OCI-LY7 (cell line): ENCODE data around the gene KCNMA1. TPM values are rescaled to one million over a fixed set of nuclear protein-coding genes. Genes with fewer than 3 reads are reported as not detected.

ENCODE experiments used
- BruUV-seq: library from RNA; stranded (reverse); fragments of 400-500 nt; replicated peaks from 2 replicates; lab custom pipeline; 2021; lab: Mats Ljungman, UMichigan
- CTCF ChIA-PET: fragments of 300-600 bp; sonication (Branson Sonifier 250); formaldehyde crosslinking; loops from one replicate; lab custom pipeline; 2022; ENCODE audit warnings: antibody characterized with exemption; ENCODE audit not compliant: unreplicated experiment; lab: Charles Lee
- POLR2A ChIA-PET: fragments of 300-600 bp; sonication (Branson Sonifier 250); formaldehyde crosslinking; loops from one replicate; lab custom pipeline; 2022; ENCODE audit warnings: antibody characterized with exemption; lab: Charles Lee
- DNase-seq: peaks from one replicate; pipeline ENCODE4 v3.0.0-alpha.2; 2015; ENCODE audit warnings: low spot score
- H2AFZ ChIP-seq: fragments of 200-600 bp; sonication (generic), shearing (Covaris generic); 2 replicates; pipeline ENCODE4 v1.6.1; 2014; ENCODE audit warnings: mild to moderate bottlenecking, antibody characterized with exemption, low read length, moderate library complexity
- H3K27ac ChIP-seq: fragments of 200-600 bp; sonication (generic); 2 replicates; pipeline ENCODE4 v1.5.1; 2014; ENCODE audit warnings: mixed run types, low read depth, mild to moderate bottlenecking, moderate library complexity, low read length, inconsistent platforms; ENCODE audit not compliant: poor library complexity, severe bottlenecking
- H3K36me3 ChIP-seq: fragments of 200-600 bp; sonication (generic); 2 replicates; pipeline ENCODE4 v1.6.1; 2014; ENCODE audit warnings: mild to moderate bottlenecking, antibody characterized with exemption, low read length, moderate library complexity, mixed read lengths; ENCODE audit not compliant: insufficient read depth
- H3K4me1 ChIP-seq: fragments of 200-600 bp; sonication (generic); 2 replicates; pipeline ENCODE4 v1.5.1; 2014; ENCODE audit warnings: mild to moderate bottlenecking, low read length; ENCODE audit not compliant: insufficient read depth, poor library complexity, severe bottlenecking
- H3K4me2 ChIP-seq: fragments of 200-600 bp; sonication (generic); 2 replicates; pipeline ENCODE4 v1.6.1; 2014; ENCODE audit warnings: mild to moderate bottlenecking, low read length
- H3K4me3 ChIP-seq: fragments of 200-600 bp; sonication (generic); 2 replicates; pipeline ENCODE4 v1.5.1; 2014; ENCODE audit warnings: mild to moderate bottlenecking, low read depth, low read length; ENCODE audit not compliant: poor library complexity, severe bottlenecking
- H3K79me2 ChIP-seq: fragments of 200-600 bp; sonication (generic); 2 replicates; pipeline ENCODE4 v1.6.1; 2016; ENCODE audit warnings: low read depth, mild to moderate bottlenecking, low read length, moderate library complexity, mixed read lengths; ENCODE audit not compliant: insufficient read depth
- H3K9me2 ChIP-seq: fragments of 200-600 bp; sonication (generic); 2 replicates; pipeline ENCODE4 v1.6.1; 2016; ENCODE audit warnings: mild to moderate bottlenecking, low read length, mixed read lengths; ENCODE audit not compliant: insufficient read depth
- H3K9me3 ChIP-seq: fragments of 200-600 bp; sonication (generic); 2 replicates; pipeline ENCODE4 v1.6.1; 2014; ENCODE audit warnings: mild to moderate bottlenecking, mixed run types, low read length, mixed read lengths
- H4K20me1 ChIP-seq: fragments of 200-600 bp; sonication (generic); 2 replicates; pipeline ENCODE4 v1.6.1; 2014; ENCODE audit warnings: mild to moderate bottlenecking, antibody characterized with exemption, low read length, moderate library complexity, mixed read lengths; ENCODE audit not compliant: insufficient read depth
- CTCF ChIP-seq: fragments of 200-600 bp; sonication (generic); conservative IDR thresholded peaks from 2 replicates; pipeline ENCODE4 v1.5.1; 2014; ENCODE audit warnings: mild to moderate bottlenecking, antibody characterized with exemption, low read length, moderate library complexity, mixed read lengths
- EZH2phosphoT487 ChIP-seq: fragments of 200-600 bp; sonication (generic); IDR thresholded peaks from 2 replicates; pipeline ENCODE4 v1.6.1; 2018; ENCODE audit warnings: low read depth, borderline replicate concordance, mild to moderate bottlenecking, mixed run types, antibody characterized with exemption, low read length, moderate library complexity, mixed read lengths
- intact Hi-C: fragments of 100-400 bp; cut with micrococcal nuclease; formaldehyde crosslinking; loops from one replicate; pipeline ENCODE4 v1.10.0; 2022; ENCODE audit not compliant: unreplicated experiment
- total RNA-seq, 2 experiments: library from RNA; depleted of rRNA in 1 of 2; stranded (reverse); fragments of >200 nt in 1 of 2; shearing (Covaris generic) in 1 of 2; gene quantifications; 2 replicates each; pipeline ENCODE4 v1.2.3, GENCODE V29; 2014 to 2022

Gene KCNMA1
- total RNA-seq, 2 experiments from 2014 or later: not detected

DNA sequence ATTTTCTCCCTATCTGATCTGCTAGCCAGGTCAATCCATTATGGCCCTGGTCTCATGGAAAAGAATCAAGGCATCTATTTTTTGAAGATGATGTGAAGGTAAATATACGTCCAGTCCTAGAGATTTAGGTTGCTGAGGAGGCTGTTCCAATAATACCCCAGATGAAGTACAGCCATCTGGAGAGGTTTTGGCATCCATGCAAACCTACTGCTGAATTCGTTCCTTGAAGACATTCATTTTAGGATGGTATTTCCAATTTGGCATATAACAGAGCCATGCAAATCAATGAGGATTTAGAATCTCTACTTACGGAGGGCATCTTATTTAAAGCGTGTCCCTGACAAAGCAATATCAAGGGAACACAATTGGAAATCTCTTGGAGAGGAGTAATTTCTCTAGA lies 465.5 kb downstream of the KCNMA1 start:
- ChIA-PET POLR2A (interaction anchor here (0.5 kb wide), 1 partner anchor 1284 kb away, joined by 4 read pairs; no protein-coding TSS in a partner anchor), CTCF (no interaction called here)
- TF ChIP-seq EZH2phosphoT487 (no peak), CTCF (no peak)
- H3K4me3 ChIP-seq: no peak overlapping the region
- no peak overlapping the region for H3K4me2 ChIP-seq
- no peaks in the 10 kb centered on the region for H3K9me3 ChIP-seq
- no peaks in the 10 kb centered on the region for H3K9me2 ChIP-seq
- H3K4me1 ChIP-seq: peaks cover 6% of the 10 kb centered on the region
- BruUV-seq: no TSS peak
- no peaks in the 10 kb centered on the region for H3K36me3 ChIP-seq
- H3K27ac ChIP-seq: no peak overlapping the region
- no peak overlapping the region for H2AFZ ChIP-seq
- no peak for DNase-seq
- no peaks in the 10 kb centered on the region for H4K20me1 ChIP-seq
- intact Hi-C loops: no loop called here
- H3K79me2 ChIP-seq: no peaks in the 10 kb centered on the region

- intact Hi-C loops: no loop called here
- Histone ChIP-seq H2AFZ (no peak overlapping the region), H3K4me2 (no peak overlapping the region)
These were observed 468.7 kb downstream of the KCNMA1 start for GRCh38 chr10:77168861-77169260.

More at GRCh38 chr10:77168861-77169260, 468.7 kb downstream of the KCNMA1 start:
- no peaks in the 10 kb centered on the region for H3K4me1 ChIP-seq
- no peaks in the 10 kb centered on the region for H3K9me3 ChIP-seq
- no peak overlapping the region for H3K27ac ChIP-seq
- CTCF ChIA-PET: no interaction called here
- POLR2A ChIA-PET: no interaction called here
- H3K9me2 ChIP-seq: no peaks in the 10 kb centered on the region
- TF ChIP-seq EZH2phosphoT487 (no peak), CTCF (no peak)
- no peaks in the 10 kb centered on the region for H3K79me2 ChIP-seq
- DNase-seq: no peak
- BruUV-seq: no TSS peak
- H3K36me3 ChIP-seq: no peaks in the 10 kb centered on the region
- H3K4me3 ChIP-seq: no peak overlapping the region
- H4K20me1 ChIP-seq: no peaks in the 10 kb centered on the region
